ENCODE results near the gene CNPY3. TPM values are rescaled to one million over a fixed set of nuclear protein-coding genes. Genes with fewer than 3 reads are reported as not detected.

The CNPY3 gene
- total RNA-seq, 1 donor from 2014 or later: 59.0 TPM

GRCh38 chr6:42962096-42962495, 32.8 kb downstream of the CNPY3 start:
- DNase-seq (ENCODE audit: low read depth): no peak
- TF ChIP-seq CTCF (conservative IDR thresholded peaks at IDR 0.05; ENCODE audit: low read depth, low read length): no peak
- no peak overlapping the region for H3K4me3 ChIP-seq (ENCODE audit: low read depth, low read length)

DNA sequence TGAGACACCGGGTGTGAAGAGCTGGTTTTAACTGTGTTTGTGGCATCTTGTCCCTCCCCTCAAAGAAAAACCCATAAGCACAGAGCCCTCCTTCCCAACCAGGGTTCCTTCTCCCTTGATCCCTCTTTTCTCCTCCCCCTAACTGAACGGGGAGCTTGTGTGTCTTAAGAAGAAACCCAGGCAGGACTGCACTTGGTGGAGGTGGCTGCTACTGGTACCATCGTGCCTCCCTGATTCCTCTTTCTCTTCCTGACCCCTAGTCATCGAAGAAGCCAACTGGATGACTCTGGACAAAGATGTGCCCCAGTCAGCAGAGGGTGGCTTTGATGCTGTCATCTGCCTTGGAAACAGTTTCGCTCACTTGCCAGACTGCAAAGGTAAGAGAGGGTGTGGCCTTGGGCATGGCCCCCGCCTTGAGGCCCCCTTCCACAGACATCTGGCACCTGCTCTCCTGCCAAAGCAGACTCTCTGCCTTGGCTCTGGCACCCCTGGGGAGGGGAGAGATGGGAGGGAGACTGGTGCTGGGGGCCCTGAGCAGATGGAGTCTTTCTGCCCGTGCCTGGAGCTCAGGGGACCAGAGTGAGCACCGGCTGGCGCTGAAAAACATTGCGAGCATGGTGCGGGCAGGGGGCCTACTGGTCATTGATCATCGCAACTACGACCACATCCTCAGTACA, 33.4 kb downstream of the CNPY3 start:
- no peak for TF ChIP-seq CTCF (conservative IDR thresholded peaks at IDR 0.05; ENCODE audit: low read depth, low read length)
- no peak overlapping the region for H3K4me3 ChIP-seq (ENCODE audit: low read depth, low read length)
- DNase-seq (ENCODE audit: low read depth): no peak

- TF ChIP-seq CTCF (conservative IDR thresholded peaks at IDR 0.05; ENCODE audit: low read depth, low read length): no peak
- H3K4me3 ChIP-seq (ENCODE audit: low read depth, low read length): no peak overlapping the region
- no peak for DNase-seq (ENCODE audit: low read depth)
These were observed 34.0 kb downstream of the CNPY3 start for GRCh38 chr6:42963179-42963854.

DNA sequence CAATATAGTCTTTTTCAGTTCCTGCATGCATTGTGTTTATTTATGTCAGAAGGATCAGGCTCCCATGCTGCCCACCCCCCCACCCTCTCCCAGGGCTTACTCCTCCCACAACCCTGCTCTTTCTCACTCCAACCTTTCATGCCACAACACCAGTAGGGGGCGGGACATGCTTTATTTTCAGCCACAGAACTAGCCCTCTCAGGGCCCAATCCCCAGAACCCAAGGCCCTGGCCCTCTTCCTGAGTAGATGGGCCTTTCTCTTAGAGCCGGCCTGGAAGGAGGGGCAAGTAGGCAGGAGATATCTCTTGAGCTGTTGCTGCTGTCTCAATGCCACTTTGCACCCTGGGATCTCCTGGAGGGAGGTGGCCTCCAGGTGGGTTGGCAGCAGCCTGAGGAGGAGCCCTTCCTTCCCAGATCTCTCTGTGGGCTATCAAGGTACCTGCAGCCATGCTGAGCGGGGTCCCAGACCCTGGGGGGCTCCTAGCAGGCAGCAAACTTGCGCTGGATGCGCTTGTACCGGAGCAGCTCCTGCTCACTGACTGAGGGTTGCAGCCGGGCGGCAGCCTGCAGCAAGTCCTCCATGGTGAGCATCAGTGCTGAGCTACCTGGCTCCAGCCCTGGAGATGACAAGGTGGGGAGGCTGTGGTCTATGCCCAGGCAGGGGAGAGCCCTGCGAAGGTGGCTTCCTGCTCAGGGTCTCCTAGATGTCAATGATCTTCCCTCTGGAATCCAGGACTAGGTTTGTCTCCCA, 34.8 kb downstream of the CNPY3 start:
- no peak overlapping the region for H3K4me3 ChIP-seq (ENCODE audit: low read depth, low read length)
- TF ChIP-seq CTCF (conservative IDR thresholded peaks at IDR 0.05; ENCODE audit: low read depth, low read length): peak; percentile 45
- DNase-seq (ENCODE audit: low read depth): no peak

- TF ChIP-seq CTCF (conservative IDR thresholded peaks at IDR 0.05; ENCODE audit: low read depth, low read length): no peak
- H3K4me3 ChIP-seq (ENCODE audit: low read depth, low read length): no peak overlapping the region
- no peak for DNase-seq (ENCODE audit: low read depth)
These were observed 37.3 kb downstream of the CNPY3 start for GRCh38 chr6:42966571-42966970.

- no peak for TF ChIP-seq CTCF (conservative IDR thresholded peaks at IDR 0.05; ENCODE audit: low read depth, low read length)
- DNase-seq (ENCODE audit: low read depth): no peak
These were observed 37.9 kb downstream of the CNPY3 start for GRCh38 chr6:42967228-42967627.

More at GRCh38 chr6:42967228-42967627, 37.9 kb downstream of the CNPY3 start:
- no peak overlapping the region for H3K4me3 ChIP-seq (ENCODE audit: low read depth, low read length)

Measured in epithelial cell of proximal tubule (primary cell).